ENCODE measurements around the gene OSBPL8. TPM values are rescaled to one million over a fixed set of nuclear protein-coding genes. Genes with fewer than 3 reads are reported as not detected.

OSBPL8 gene
- total and polyA plus RNA-seq, 4 donors: 8.6 to 114 (median 53.3) TPM

DNA sequence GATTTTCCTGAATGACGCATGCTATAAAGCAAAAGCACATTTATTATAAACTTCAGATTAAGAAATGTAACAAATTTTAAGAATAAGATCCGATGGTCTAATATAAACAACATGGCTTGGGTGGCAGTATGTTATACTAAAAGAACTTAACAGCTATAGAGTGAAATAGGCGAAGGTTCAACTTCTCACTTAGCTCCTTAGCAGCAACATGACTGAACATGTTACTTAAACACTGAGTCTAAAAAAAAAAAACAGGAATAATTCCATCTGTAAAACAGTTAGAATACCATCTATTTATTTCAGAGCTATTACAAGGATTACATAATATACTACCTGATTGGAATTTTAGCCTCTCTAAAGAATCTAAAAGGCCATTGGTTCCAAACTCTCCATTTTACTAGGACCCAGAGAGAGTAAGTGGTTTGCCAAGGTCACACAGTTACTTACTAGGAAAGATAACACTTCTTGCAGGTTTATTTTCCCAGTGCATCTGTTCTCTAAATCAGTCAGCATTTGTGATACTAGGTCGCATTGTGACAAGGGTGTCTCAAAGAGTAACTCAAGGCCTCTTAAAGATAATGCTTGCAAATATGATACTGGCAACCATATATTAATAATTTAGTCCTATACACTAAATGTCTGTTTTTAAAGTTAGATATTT is 14.8 kb downstream of the OSBPL8 start:
- Histone ChIP-seq H3K9me3 (ENCODE audit: control insufficient read depth in 4 of 4, insufficient read depth in 3 of 4, low read length in 3 of 4) (no peaks in the 10 kb centered on the region), H3K4me1 (ENCODE audit: control insufficient read depth in 5 of 5, insufficient read depth in 5 of 5, low read length in 5 of 5) (peaks cover 0 to 21% (median 0%) of the 10 kb centered on the region in 5 donors), H3K9ac (ENCODE audit: insufficient read depth in 1 of 2, low read length in 2 of 2) (no peak overlapping the region), H3K36me3 (ENCODE audit: control insufficient read depth in 4 of 4, insufficient read depth in 4 of 4, low read length in 4 of 4) (no peaks in the 10 kb centered on the region), H3K27ac (ENCODE audit: low read depth in 1 of 2, low read length in 1 of 2) (no peak overlapping the region), H3K4me3 (no peak overlapping the region), H3K27me3 (ENCODE audit: control insufficient read depth in 3 of 3, insufficient read depth in 3 of 3, low read length in 2 of 3) (no peaks in the 10 kb centered on the region)
- TF ChIP-seq, protein P1, sequence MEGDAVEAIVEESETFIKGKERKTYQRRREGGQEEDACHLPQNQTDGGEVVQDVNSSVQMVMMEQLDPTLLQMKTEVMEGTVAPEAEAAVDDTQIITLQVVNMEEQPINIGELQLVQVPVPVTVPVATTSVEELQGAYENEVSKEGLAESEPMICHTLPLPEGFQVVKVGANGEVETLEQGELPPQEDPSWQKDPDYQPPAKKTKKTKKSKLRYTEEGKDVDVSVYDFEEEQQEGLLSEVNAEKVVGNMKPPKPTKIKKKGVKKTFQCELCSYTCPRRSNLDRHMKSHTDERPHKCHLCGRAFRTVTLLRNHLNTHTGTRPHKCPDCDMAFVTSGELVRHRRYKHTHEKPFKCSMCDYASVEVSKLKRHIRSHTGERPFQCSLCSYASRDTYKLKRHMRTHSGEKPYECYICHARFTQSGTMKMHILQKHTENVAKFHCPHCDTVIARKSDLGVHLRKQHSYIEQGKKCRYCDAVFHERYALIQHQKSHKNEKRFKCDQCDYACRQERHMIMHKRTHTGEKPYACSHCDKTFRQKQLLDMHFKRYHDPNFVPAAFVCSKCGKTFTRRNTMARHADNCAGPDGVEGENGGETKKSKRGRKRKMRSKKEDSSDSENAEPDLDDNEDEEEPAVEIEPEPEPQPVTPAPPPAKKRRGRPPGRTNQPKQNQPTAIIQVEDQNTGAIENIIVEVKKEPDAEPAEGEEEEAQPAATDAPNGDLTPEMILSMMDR (IDR thresholded peaks at IDR 0.05; ENCODE audit: control extremely low read depth, extremely low read depth): no peak
- DNase-seq (no peak), ATAC-seq (ENCODE audit: insufficient read depth, low FRiP score) (no peak)
- WGBS, 2 donors: 91 to 95% methylated on average over 4 of the region's 4 CpGs

DNA sequence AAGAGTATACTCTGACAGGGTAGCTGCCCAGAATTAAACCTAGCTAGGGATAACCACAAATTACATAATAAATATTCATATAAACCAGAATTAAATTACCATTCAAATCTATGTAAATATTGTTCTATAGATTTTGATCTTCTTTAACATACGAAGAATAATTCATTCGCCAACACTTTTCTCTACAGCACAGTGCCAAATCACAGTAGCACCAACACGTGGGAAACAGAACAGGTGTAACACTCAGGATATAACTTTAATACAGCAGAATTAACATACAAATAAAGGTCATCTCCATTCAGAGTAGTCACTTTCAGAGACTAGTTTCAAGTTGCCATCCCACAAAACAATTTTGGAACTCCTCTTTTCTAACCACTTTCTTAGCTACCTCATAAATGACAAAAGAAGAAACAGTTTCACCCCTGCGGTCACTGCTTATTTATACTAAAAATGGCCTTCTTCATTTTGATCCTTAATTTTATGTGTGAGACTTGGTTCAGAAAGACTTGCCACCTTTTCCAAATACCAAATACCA is 15.7 kb downstream of the OSBPL8 start:
- no peak overlapping the region for H3K4me3 ChIP-seq
- DNase-seq (no peak), ATAC-seq (ENCODE audit: insufficient read depth, low FRiP score) (no peak)
- WGBS, 2 donors: 93 to 95% methylated on average over 4 of the region's 4 CpGs
- TF ChIP-seq, protein P1 (IDR thresholded peaks at IDR 0.05; ENCODE audit: control extremely low read depth, extremely low read depth): no peak
- no peaks in the 10 kb centered on the region for H3K36me3 ChIP-seq (ENCODE audit: control insufficient read depth in 4 of 4, insufficient read depth in 4 of 4, low read length in 4 of 4)
- H3K27me3 ChIP-seq (ENCODE audit: control insufficient read depth in 3 of 3, insufficient read depth in 3 of 3, low read length in 2 of 3): no peaks in the 10 kb centered on the region
- peaks cover 0 to 24% (median 0%) of the 10 kb centered on the region in 5 donors for H3K4me1 ChIP-seq (ENCODE audit: control insufficient read depth in 5 of 5, insufficient read depth in 5 of 5, low read length in 5 of 5)
- no peak overlapping the region for H3K27ac ChIP-seq (ENCODE audit: low read depth in 1 of 2, low read length in 1 of 2)
- no peaks in the 10 kb centered on the region for H3K9me3 ChIP-seq (ENCODE audit: control insufficient read depth in 4 of 4, insufficient read depth in 3 of 4, low read length in 3 of 4)
- H3K9ac ChIP-seq (ENCODE audit: insufficient read depth in 1 of 2, low read length in 2 of 2): no peak overlapping the region

DNA sequence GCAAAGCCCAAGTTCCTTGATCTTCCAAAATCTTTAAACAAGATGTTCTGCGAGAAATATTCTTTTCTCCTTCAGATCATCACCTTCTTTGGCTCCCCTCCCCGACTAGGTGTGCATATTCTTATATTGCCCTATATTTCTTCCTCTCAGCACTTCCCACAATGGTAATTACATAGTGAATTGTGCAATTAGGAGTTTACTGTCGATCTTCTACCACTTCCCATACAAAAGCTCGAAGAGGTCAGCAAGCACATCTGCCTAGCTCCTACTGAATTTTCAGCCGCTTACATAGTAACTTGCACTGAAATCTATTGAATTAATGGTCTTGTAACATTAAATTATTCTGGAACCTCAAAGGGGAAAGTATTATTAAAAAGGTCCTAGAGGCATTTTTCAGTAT is 16.7 kb downstream of the OSBPL8 start:
- Histone ChIP-seq H3K27ac (ENCODE audit: low read depth in 1 of 2, low read length in 1 of 2) (no peak overlapping the region), H3K9me3 (ENCODE audit: control insufficient read depth in 4 of 4, insufficient read depth in 3 of 4, low read length in 3 of 4) (no peaks in the 10 kb centered on the region), H3K36me3 (ENCODE audit: control insufficient read depth in 4 of 4, insufficient read depth in 4 of 4, low read length in 4 of 4) (no peaks in the 10 kb centered on the region), H3K4me3 (no peak overlapping the region), H3K4me1 (ENCODE audit: control insufficient read depth in 5 of 5, insufficient read depth in 5 of 5, low read length in 5 of 5) (peaks cover 0 to 17% (median 0%) of the 10 kb centered on the region in 5 donors), H3K27me3 (ENCODE audit: control insufficient read depth in 3 of 3, insufficient read depth in 3 of 3, low read length in 2 of 3) (no peaks in the 10 kb centered on the region), H3K9ac (ENCODE audit: insufficient read depth in 1 of 2, low read length in 2 of 2) (no peak overlapping the region)
- TF ChIP-seq, protein P1 (IDR thresholded peaks at IDR 0.05; ENCODE audit: control extremely low read depth, extremely low read depth): no peak
- ATAC-seq (ENCODE audit: insufficient read depth, low FRiP score) (no peak), DNase-seq (no peak)
- WGBS, 2 donors: 42 to 75% methylated on average over 5 of the region's 5 CpGs
